Kidney epithelial cell (primary cell): Measurements from ENCODE around the gene SQOR. TPM values are rescaled to one million over a fixed set of nuclear protein-coding genes. Genes with fewer than 3 reads are reported as not detected.

Experiments used
- DNase-seq: peaks from one replicate; pipeline ENCODE4 v3.0.0-alpha.2; 2010; ENCODE audit warnings: low read depth
- H3K27me3 ChIP-seq: 2 replicates; pipeline ENCODE4 v1.6.0; 2011; ENCODE audit warnings: low read length; ENCODE audit not compliant: control insufficient read depth, insufficient read depth
- H3K36me3 ChIP-seq: 2 replicates; pipeline ENCODE4 v1.5.1; 2011; ENCODE audit warnings: low read length; ENCODE audit not compliant: control insufficient read depth, insufficient read depth
- H3K4me3 ChIP-seq: 2 replicates; pipeline ENCODE4 v1.5.1; 2011; ENCODE audit warnings: low read depth, mild to moderate bottlenecking, control low read depth, low read length
- CTCF ChIP-seq: IDR thresholded peaks from 2 replicates; pipeline ENCODE4 v1.5.1; 2011; ENCODE audit warnings: mild to moderate bottlenecking, moderate library complexity, low read length, control low read depth, inconsistent platforms; ENCODE audit not compliant: insufficient read depth, poor library complexity, severe bottlenecking
- total RNA-seq: library from RNA; depleted of rRNA; stranded (reverse); fragments of >200 nt; gene quantifications from 2 replicates; pipeline ENCODE4 v1.2.3, GENCODE V29; 2015

Gene SQOR
- total RNA-seq, 1 donor from 2014 or later, result 46.2 TPM

DNA sequence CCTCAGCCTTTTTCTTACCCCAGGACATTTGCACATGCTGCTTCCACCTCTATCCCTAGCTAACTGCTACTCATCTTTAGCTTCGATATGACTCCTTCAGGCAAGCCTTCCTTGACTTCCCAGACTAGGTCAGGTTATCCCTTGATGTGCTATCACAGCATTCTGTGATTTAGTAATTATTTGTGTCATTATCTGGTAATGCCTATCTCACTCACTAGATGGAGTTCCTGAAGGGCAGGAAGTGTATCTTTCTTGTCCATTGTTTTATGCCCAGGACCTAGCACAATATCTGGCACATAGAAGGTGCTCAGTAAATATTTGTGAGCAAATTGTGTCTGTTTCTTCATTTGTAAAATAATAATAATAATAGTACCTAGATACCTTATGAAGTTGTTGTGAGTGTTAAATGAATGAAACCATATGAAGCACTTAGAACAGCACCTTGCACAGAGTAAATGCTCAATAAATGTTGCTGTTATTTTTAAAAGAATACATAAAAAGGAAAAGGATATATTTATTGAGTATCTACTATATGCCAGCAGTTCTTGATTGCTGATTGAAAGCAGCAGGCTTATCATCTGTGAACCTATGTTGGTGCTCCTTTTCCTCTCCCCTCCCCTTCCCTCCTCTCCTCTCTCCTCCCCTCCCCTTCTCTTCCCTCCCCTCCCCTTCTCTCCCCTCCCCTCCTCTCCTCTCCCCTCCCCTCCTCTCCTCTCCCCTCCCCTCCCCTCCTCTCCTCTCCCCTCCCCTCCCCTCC lies 31.5 kb downstream of the SQOR start:
- no peaks in the 10 kb centered on the region for H3K27me3 ChIP-seq
- TF ChIP-seq CTCF, result no peak
- DNase-seq, result no peak
- peaks cover 3% of the 10 kb centered on the region for H3K36me3 ChIP-seq
- H3K4me3 ChIP-seq, result no peak overlapping the region

DNA sequence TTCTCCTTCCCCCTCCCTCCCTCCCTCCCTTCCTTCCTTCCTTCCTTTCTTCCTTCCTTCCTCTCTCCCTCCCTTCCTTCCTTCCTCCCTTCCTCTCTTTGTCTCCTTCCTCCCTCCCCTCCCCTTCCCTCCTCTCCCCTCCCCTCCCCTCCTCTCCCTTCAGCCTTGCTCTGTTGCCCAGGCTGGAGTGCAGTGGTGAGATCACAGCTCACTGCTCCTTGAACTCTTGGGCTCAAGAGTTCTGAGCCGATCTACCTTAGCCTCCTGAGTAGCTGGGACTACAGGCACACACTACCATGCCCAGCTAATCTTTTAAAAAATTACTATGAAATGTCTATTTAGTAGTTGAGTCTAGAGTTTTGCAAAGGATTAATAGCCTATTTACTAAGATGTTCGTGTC lies 32.2 kb downstream of the SQOR start:
- Histone ChIP-seq H3K4me3 (no peak overlapping the region), H3K27me3 (no peaks in the 10 kb centered on the region), H3K36me3 (peaks cover 3% of the 10 kb centered on the region)
- no peak for TF ChIP-seq CTCF
- no peak for DNase-seq

GRCh38 chr15:45668386-45668785 lies 33.6 kb downstream of the SQOR start:
- Histone ChIP-seq H3K4me3 (no peak overlapping the region), H3K27me3 (no peaks in the 10 kb centered on the region), H3K36me3 (peaks cover 1% of the 10 kb centered on the region)
- no peak for TF ChIP-seq CTCF
- no peak for DNase-seq

- TF ChIP-seq CTCF, result no peak
- Histone ChIP-seq H3K36me3 (peaks cover 1% of the 10 kb centered on the region), H3K27me3 (no peaks in the 10 kb centered on the region), H3K4me3 (no peak overlapping the region)
- no peak for DNase-seq
Measured at GRCh38 chr15:45669422-45669821, 34.6 kb downstream of the SQOR start.

DNA sequence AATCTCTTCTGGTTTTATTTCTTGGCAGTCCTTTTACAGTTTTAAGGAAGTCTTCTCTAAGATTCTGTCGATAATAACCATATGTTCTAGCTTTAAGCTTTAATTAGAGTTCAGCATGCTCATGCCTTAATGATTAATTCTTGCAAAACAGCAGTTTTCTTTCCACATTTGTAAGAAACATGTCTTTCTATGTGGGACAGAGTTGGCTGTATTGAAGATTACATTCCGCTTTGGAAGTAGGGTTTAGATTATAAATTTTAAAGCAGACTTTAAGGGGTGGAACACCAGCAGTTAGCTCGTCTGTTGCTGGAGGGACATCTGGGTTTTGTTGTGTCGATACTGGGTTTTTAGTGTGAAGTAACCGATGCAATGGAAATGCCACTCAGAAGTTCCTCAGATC lies 35.3 kb downstream of the SQOR start:
- no peak for TF ChIP-seq CTCF
- H3K4me3 ChIP-seq, result no peak overlapping the region
- no peaks in the 10 kb centered on the region for H3K27me3 ChIP-seq
- peaks cover 3% of the 10 kb centered on the region for H3K36me3 ChIP-seq
- no peak for DNase-seq

DNA sequence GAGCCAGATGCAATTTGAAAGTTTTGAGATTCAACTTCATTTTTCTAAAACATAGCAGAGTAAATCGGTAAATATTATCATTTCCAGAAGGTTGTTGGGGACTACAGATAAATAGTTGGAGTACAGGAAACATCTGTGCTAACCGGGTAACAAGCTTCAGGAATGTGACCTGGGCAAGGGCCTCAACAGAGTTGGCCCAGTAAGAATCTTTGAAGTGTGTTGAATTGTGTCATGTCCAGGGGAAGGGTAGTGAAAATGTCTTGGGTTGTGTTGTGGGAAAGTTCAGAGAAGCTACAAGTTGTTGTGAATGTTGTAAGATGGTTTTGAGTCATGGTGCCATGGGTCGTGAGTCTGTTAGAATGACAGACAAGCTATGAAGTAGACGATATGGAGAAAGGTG lies 35.7 kb downstream of the SQOR start:
- TF ChIP-seq CTCF, result no peak
- no peak for DNase-seq
- H3K27me3 ChIP-seq, result no peaks in the 10 kb centered on the region
- H3K36me3 ChIP-seq, result peaks cover 3% of the 10 kb centered on the region
- H3K4me3 ChIP-seq, result no peak overlapping the region
